Measurements from ENCODE around the gene CD6. TPM values are rescaled to one million over a fixed set of nuclear protein-coding genes. Genes with fewer than 3 reads are reported as not detected.
A peak's percentile ranks its signal among the peaks of the same experiment; 100 is the strongest.

Gene CD6
- total RNA-seq, 2 donors from 2014 or later: 3.0 to 3.8 TPM

GRCh38 chr11:60996381-60997138 lies 25.1 kb downstream of the CD6 start:
- H3K9me3 ChIP-seq: no peaks in the 10 kb centered on the region
- no peak overlapping the region for H3K27ac ChIP-seq
- no peaks in the 10 kb centered on the region for H3K4me1 ChIP-seq
- no peaks in the 10 kb centered on the region for H3K36me3 ChIP-seq
- H3K9ac ChIP-seq (ENCODE audit: low read depth in 2 of 2, low read length in 2 of 2): peak overlapping the region in 1 of 2 donors; percentile 34
- H3K4me3 ChIP-seq: no peak overlapping the region
- intact Hi-C loops (cut with DNase I): no loop called here
- DNase-seq: peak; percentile 77
- H3K27me3 ChIP-seq: no peaks in the 10 kb centered on the region
- TF ChIP-seq CTCF (IDR thresholded peaks at IDR 0.05): no peak

- Histone ChIP-seq H3K9me3 (no peaks in the 10 kb centered on the region), H3K9ac (ENCODE audit: low read depth in 2 of 2, low read length in 2 of 2) (no peak overlapping the region), H3K4me3 (no peak overlapping the region), H3K36me3 (no peaks in the 10 kb centered on the region), H3K4me1 (no peaks in the 10 kb centered on the region), H3K27ac (no peak overlapping the region), H3K27me3 (no peaks in the 10 kb centered on the region)
- intact Hi-C loops (cut with DNase I): no loop called here
- TF ChIP-seq CTCF (IDR thresholded peaks at IDR 0.05): no peak
- DNase-seq: no peak
These were observed 28.9 kb downstream of the CD6 start for GRCh38 chr11:61000426-61000825.

GRCh38 chr11:61001931-61002330 lies 30.5 kb downstream of the CD6 start:
- no peak overlapping the region for H3K9ac ChIP-seq (ENCODE audit: low read depth in 2 of 2, low read length in 2 of 2)
- no peaks in the 10 kb centered on the region for H3K36me3 ChIP-seq
- no peaks in the 10 kb centered on the region for H3K4me1 ChIP-seq
- TF ChIP-seq CTCF (IDR thresholded peaks at IDR 0.05): no peak
- DNase-seq: no peak
- H3K27me3 ChIP-seq: no peaks in the 10 kb centered on the region
- intact Hi-C loops (cut with DNase I): no loop called here
- no peaks in the 10 kb centered on the region for H3K9me3 ChIP-seq
- no peak overlapping the region for H3K4me3 ChIP-seq
- H3K27ac ChIP-seq: no peak overlapping the region

- Histone ChIP-seq H3K27me3 (no peaks in the 10 kb centered on the region), H3K9me3 (no peaks in the 10 kb centered on the region), H3K4me1 (no peaks in the 10 kb centered on the region), H3K36me3 (no peaks in the 10 kb centered on the region), H3K9ac (ENCODE audit: low read depth in 2 of 2, low read length in 2 of 2) (no peak overlapping the region), H3K4me3 (no peak overlapping the region), H3K27ac (no peak overlapping the region)
- DNase-seq: no peak
- TF ChIP-seq CTCF (IDR thresholded peaks at IDR 0.05): no peak
- intact Hi-C loops (cut with DNase I): no loop called here
These were observed 31.1 kb downstream of the CD6 start for GRCh38 chr11:61002598-61002997.

GRCh38 chr11:61004180-61004611 lies 32.7 kb downstream of the CD6 start:
- no peak overlapping the region for H3K4me3 ChIP-seq
- TF ChIP-seq CTCF (IDR thresholded peaks at IDR 0.05): no peak
- no peaks in the 10 kb centered on the region for H3K9me3 ChIP-seq
- no peak overlapping the region for H3K9ac ChIP-seq (ENCODE audit: low read depth in 2 of 2, low read length in 2 of 2)
- no peaks in the 10 kb centered on the region for H3K36me3 ChIP-seq
- H3K4me1 ChIP-seq: no peaks in the 10 kb centered on the region
- intact Hi-C loops (cut with DNase I): no loop called here
- no peaks in the 10 kb centered on the region for H3K27me3 ChIP-seq
- no peak for DNase-seq
- H3K27ac ChIP-seq: no peak overlapping the region

Data from colonic mucosa (tissue), 4 donors.